Prostate gland (tissue), 2 donors: ENCODE results near the gene GALNT16. TPM values are rescaled to one million over a fixed set of nuclear protein-coding genes. Genes with fewer than 3 reads are reported as not detected.

Source experiments
- DNase-seq: peaks from one replicate; pipeline ENCODE4 v3.0.0-alpha.2; 2019; ENCODE audit warnings: low spot score
- H3K27ac ChIP-seq, 2 donors: fragments of 200-600 bp; sonication (generic); 2 replicates each; pipeline ENCODE4 v1.5.1; 2017 to 2019
- H3K27me3 ChIP-seq: fragments of 200-600 bp; sonication (generic); replicated peaks from 2 replicates; pipeline ENCODE4 v1.5.1; 2019; ENCODE audit not compliant: insufficient read depth
- H3K36me3 ChIP-seq, 2 donors: fragments of 200-600 bp; sonication (generic); 1 replicate in 1 of 2; 2 replicates in 1 of 2; pipeline versions ENCODE4 v1.5.1 to v1.8.1; 2017 to 2019
- H3K4me1 ChIP-seq: fragments of 200-600 bp; sonication (generic); replicated peaks from 2 replicates; pipeline ENCODE4 v1.5.1; 2019
- H3K4me3 ChIP-seq, 2 donors: fragments of 200-600 bp; sonication (generic); 2 replicates each; pipeline ENCODE4 v1.5.1; 2017 to 2019
- H3K9me3 ChIP-seq: fragments of 200-600 bp; sonication (generic); 2 replicates; pipeline ENCODE4 v1.5.1; 2017
- CTCF ChIP-seq, 4 experiments: fragments of 200-600 bp in 2 of 4; fragments of 450-650 bp in 2 of 4; sonication (generic) in 2 of 4; IDR thresholded peaks; 1 replicate in 3 of 4; 2 replicates in 1 of 4; pipeline ENCODE4 v1.5.1; 2016 to 2019; ENCODE audit warnings: antibody characterized with exemption in 4 of 4, mild to moderate bottlenecking in 2 of 4, moderate library complexity in 2 of 4
- POLR2A ChIP-seq: fragments of 450-650 bp; IDR thresholded peaks from one replicate; pipeline ENCODE4 v1.6.1; 2016; ENCODE audit warnings: antibody characterized with exemption, mild to moderate bottlenecking
- POLR2AphosphoS5 ChIP-seq: sonication (generic); formaldehyde crosslinking; IDR thresholded peaks from one replicate; pipeline ENCODE4 v1.6.1; 2017; ENCODE audit warnings: antibody characterized with exemption
- WGBS: methylation state at CpG from one replicate; pipeline ENCODE4 v1.1.5; 2018; 5-methylcytosine and 5-hydroxymethylcytosine counted together
- intact Hi-C: fragments of 100-400 bp; cut with DNase I; formaldehyde crosslinking; loops from one replicate; pipeline ENCODE4 v1.14.2; 2022
- total RNA-seq, 2 donors: library from RNA; depleted of rRNA; stranded (reverse); fragments of >200 nt; gene quantifications; one replicate each; pipeline ENCODE4 v1.1.0, GENCODE V29; 2016

Gene GALNT16
- total RNA-seq, 2 donors from 2014 or later: 2.0 to 6.9 TPM

- intact Hi-C loops: no loop called here
- Histone ChIP-seq H3K4me1 (no peaks in the 10 kb centered on the region), H3K36me3 (no peaks in the 10 kb centered on the region), H3K27ac (no peak overlapping the region), H3K4me3 (no peak overlapping the region), H3K27me3 (no peaks in the 10 kb centered on the region), H3K9me3 (no peaks in the 10 kb centered on the region)
- 93% methylated on average over 2 of the region's 2 CpGs for WGBS
- TF ChIP-seq POLR2AphosphoS5: no peak
- TF ChIP-seq POLR2A: no peak
- TF ChIP-seq CTCF (IDR thresholded peaks at IDR 0.05): no peak
- no peak for DNase-seq
These were observed 33.2 kb upstream of the GALNT16 start for GRCh38 chr14:69226736-69227135.

DNA sequence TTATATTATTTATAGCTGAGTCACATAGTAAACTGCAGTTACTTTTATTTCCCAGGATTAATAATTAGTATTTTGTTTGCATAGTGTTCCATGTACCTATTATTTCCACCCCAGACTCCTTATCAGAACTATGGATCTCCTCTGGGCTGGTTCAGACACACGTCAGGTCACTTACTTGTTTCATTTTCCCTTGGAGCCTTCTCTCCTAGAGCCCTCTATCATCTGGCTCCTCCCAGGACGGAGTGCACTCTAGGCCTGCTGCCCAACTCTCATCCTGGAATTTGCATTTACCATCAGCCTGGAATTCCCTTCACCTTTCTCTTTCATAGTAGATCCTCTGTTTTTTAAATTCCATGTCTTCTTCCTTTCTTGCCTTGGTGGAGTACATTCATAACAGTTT is 28.5 kb upstream of the GALNT16 start:
- TF ChIP-seq CTCF (IDR thresholded peaks at IDR 0.05) (no peak), POLR2AphosphoS5 (no peak), POLR2A (no peak)
- 23% methylated on average over 2 of the region's 2 CpGs for WGBS
- Histone ChIP-seq H3K4me3 (no peak overlapping the region), H3K27me3 (no peaks in the 10 kb centered on the region), H3K27ac (no peak overlapping the region), H3K36me3 (no peaks in the 10 kb centered on the region), H3K9me3 (no peaks in the 10 kb centered on the region), H3K4me1 (no peaks in the 10 kb centered on the region)
- intact Hi-C loops: no loop called here
- DNase-seq: peak; percentile 15

DNA sequence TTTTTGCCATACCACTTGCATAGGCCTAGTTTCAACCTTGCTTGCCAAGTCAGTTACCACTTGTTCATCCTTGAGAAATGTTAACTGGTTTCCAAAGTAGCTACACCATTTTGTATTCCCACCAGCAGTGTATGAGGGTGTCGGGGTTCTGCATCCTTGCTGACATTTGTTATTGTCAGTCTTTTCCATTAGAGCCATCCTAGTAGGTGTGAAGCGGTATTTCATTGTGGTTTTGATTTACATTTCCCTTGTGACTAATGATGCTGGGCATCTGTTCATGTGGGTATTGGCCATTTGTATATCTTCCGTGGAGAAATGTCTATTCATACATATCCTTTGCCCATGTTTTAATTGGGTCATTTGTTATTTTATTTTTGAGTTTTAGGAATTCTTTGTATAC is 27.6 kb upstream of the GALNT16 start:
- Histone ChIP-seq H3K27ac (no peak overlapping the region), H3K9me3 (no peaks in the 10 kb centered on the region), H3K4me3 (no peak overlapping the region), H3K36me3 (no peaks in the 10 kb centered on the region), H3K4me1 (no peaks in the 10 kb centered on the region), H3K27me3 (no peaks in the 10 kb centered on the region)
- no peak for TF ChIP-seq POLR2AphosphoS5
- TF ChIP-seq POLR2A: no peak
- no peak for TF ChIP-seq CTCF (IDR thresholded peaks at IDR 0.05)
- DNase-seq: no peak
- intact Hi-C loops: no loop called here
- WGBS: 91% methylated on average over 3 of the region's 3 CpGs

DNA sequence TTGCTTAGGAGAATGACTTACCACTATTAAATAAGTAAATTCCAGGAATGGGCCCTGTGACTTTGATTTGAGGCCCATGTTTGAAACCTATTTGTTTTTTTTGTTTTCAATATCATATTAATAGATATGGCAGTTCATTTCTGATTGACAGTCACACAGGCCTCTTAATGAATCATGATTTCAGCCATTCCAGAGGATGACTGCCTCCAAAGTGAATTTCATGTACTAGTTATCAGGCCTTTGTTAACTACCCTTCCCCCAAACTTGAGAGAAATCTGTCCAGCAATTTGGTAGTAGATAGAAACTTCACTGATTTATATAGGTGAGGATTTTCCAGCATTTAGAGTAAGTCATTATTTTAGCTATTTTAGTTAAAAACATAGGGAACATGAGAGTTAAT is 25.9 kb upstream of the GALNT16 start:
- H3K27me3 ChIP-seq: no peaks in the 10 kb centered on the region
- no peak overlapping the region for H3K27ac ChIP-seq
- no peaks in the 10 kb centered on the region for H3K4me1 ChIP-seq
- H3K36me3 ChIP-seq: no peaks in the 10 kb centered on the region
- H3K4me3 ChIP-seq: no peak overlapping the region
- H3K9me3 ChIP-seq: no peaks in the 10 kb centered on the region
- TF ChIP-seq POLR2AphosphoS5 (no peak), POLR2A (no peak), CTCF (IDR thresholded peaks at IDR 0.05) (no peak)
- no peak for DNase-seq
- intact Hi-C loops: no loop called here

DNA sequence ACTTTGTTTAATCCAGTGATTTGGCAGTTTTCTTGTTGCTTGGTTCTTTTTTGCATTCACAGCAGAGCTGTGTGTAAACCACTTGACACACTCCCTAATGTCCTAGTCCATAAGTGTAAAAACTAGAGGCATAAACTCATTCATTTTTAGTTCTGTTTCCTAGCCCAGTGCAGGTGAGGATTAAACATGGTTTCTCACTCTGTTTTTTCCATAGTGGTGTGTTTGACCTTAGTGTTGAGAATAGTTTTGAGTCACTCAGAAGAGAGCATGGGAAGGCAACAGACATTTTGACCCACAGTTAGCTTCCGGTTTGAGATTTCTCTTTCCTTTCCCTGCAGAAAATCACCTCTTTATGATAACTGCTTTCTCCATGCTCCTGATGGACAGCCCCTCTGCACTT is 24.2 kb upstream of the GALNT16 start:
- Histone ChIP-seq H3K4me3 (no peak overlapping the region), H3K27ac (no peak overlapping the region), H3K9me3 (no peaks in the 10 kb centered on the region), H3K27me3 (no peaks in the 10 kb centered on the region), H3K36me3 (no peaks in the 10 kb centered on the region), H3K4me1 (no peaks in the 10 kb centered on the region)
- TF ChIP-seq CTCF (IDR thresholded peaks at IDR 0.05): no peak
- TF ChIP-seq POLR2A: no peak
- no peak for TF ChIP-seq POLR2AphosphoS5
- DNase-seq: no peak
- intact Hi-C loops: no loop called here
- WGBS: 100% methylated on average over 1 of the region's 1 CpG
